Spleen (tissue), 11 donors: ENCODE data around the gene GINS2. TPM values are rescaled to one million over a fixed set of nuclear protein-coding genes. Genes with fewer than 3 reads are reported as not detected.

Experiments
- DNase-seq: peaks from one replicate; pipeline ENCODE4 v3.0.0-alpha.2; 2020
- H3K27ac ChIP-seq, 8 donors: fragments of 200-600 bp; sonication (generic) in 7 of 8; 1 replicate in 4 of 8; 2 replicates in 4 of 8; pipeline versions ENCODE4 v1.5.0 to v1.8.0; 2016 to 2021; ENCODE audit warnings: inconsistent platforms in 4 of 8, mild to moderate bottlenecking in 4 of 8, moderate library complexity in 1 of 8
- H3K27me3 ChIP-seq, 7 donors: fragments of 200-600 bp; sonication (generic) in 6 of 7; replicated peaks in 1 of 7; 1 replicate in 4 of 7; 2 replicates in 3 of 7; pipeline versions ENCODE4 v1.5.0 to v1.8.0; 2016 to 2021; ENCODE audit warnings: inconsistent platforms in 3 of 7, mild to moderate bottlenecking in 1 of 7
- H3K36me3 ChIP-seq, 6 donors: fragments of 200-600 bp; sonication (generic) in 5 of 6; 1 replicate in 4 of 6; 2 replicates in 2 of 6; pipeline versions ENCODE4 v1.5.0 to v1.8.0; 2016 to 2021; ENCODE audit warnings: inconsistent platforms in 2 of 6
- H3K4me1 ChIP-seq, 6 donors: fragments of 200-600 bp; sonication (generic) in 5 of 6; 1 replicate in 3 of 6; 2 replicates in 3 of 6; pipeline versions ENCODE4 v1.5.0 to v1.8.0; 2016 to 2021; ENCODE audit warnings: inconsistent platforms in 3 of 6
- H3K4me3 ChIP-seq, 8 donors: fragments of 200-600 bp; sonication (generic) in 7 of 8; 1 replicate in 4 of 8; 2 replicates in 4 of 8; pipeline versions ENCODE4 v1.5.0 to v1.8.0; 2016 to 2021; ENCODE audit warnings: inconsistent platforms in 4 of 8, mild to moderate bottlenecking in 4 of 8, moderate library complexity in 2 of 8
- H3K9me3 ChIP-seq, 8 donors: fragments of 200-600 bp; sonication (generic) in 7 of 8; 1 replicate in 4 of 8; 2 replicates in 4 of 8; pipeline versions ENCODE4 v1.5.0 to v1.8.0; 2016 to 2021; ENCODE audit warnings: inconsistent platforms in 4 of 8
- CTCF ChIP-seq, 11 experiments: fragments of 200-600 bp in 7 of 11; fragments of 450-650 bp in 4 of 11; sonication (generic) in 4 of 11; IDR thresholded peaks in 8 of 11; conservative IDR thresholded peaks in 3 of 11; 1 replicate in 7 of 11; 2 replicates in 4 of 11; pipeline versions ENCODE4 v1.4.0 to v1.8.0; 2016 to 2021; ENCODE audit warnings: antibody characterized with exemption in 11 of 11, inconsistent platforms in 4 of 11, mild to moderate bottlenecking in 1 of 11
- POLR2A ChIP-seq, 3 donors: fragments of 450-650 bp; IDR thresholded peaks; one replicate each; pipeline ENCODE4 v1.5.1; 2017; ENCODE audit warnings: antibody characterized with exemption in 3 of 3, mild to moderate bottlenecking in 1 of 3
- POLR2AphosphoS5 ChIP-seq, 3 donors: sonication (generic); formaldehyde crosslinking; IDR thresholded peaks; one replicate each; pipeline ENCODE4 v1.5.1; 2017; ENCODE audit warnings: antibody characterized with exemption in 3 of 3
- WGBS, 5 donors: extraction: QIAGEN DNeasy Blood & Tissue Kit in 3 of 5; methylation state at CpG; one replicate each; pipeline versions ENCODE4 v1.1.5 to v1.1.7; 2013 to 2018; 5-methylcytosine and 5-hydroxymethylcytosine counted together
- intact Hi-C: fragments of 100-400 bp; cut with DNase I; formaldehyde crosslinking; loops from one replicate; pipeline ENCODE4 v1.15.0; 2023; ENCODE audit warnings: low total_unique reads
- polyA plus RNA-seq, 3 donors: library from polyadenylated mRNA; stranded (reverse); fragments of 200-250 nt; gene quantifications; one replicate each; pipeline ENCODE4 v1.2.1, GENCODE V29; 2013
- total RNA-seq, 7 donors: library from RNA; depleted of rRNA in 3 of 7; stranded (reverse); fragments of >200 nt in 3 of 7; fragmentation: NEBNext Ultra II Directional in 4 of 7; extraction: Animal tissue kit (Norgen Biotek cat#: 25700) in 4 of 7; gene quantifications; one replicate each; pipeline versions ENCODE4 v1.1.0 to v1.2.1, GENCODE V29; 2016 to 2021
- donor health status: healthy with polysubstance abuse.
- donor health status: DM: no; HTN: no; CAD: no; lungs with moderate emphysema.
- donor health status: DM: no; HTN: no; CAD: no.
- donor health status: Bipolar disorder and iron deficiency.
- donor health status: healthy.
- donor health status: DM: no; HTN: no; CAD: no.
- donor health status: DM: yes; HTN: yes; CAD: no.

Gene GINS2
- total and polyA plus RNA-seq, 10 donors = 1.0 to 7.0 (median 2.3) TPM

DNA sequence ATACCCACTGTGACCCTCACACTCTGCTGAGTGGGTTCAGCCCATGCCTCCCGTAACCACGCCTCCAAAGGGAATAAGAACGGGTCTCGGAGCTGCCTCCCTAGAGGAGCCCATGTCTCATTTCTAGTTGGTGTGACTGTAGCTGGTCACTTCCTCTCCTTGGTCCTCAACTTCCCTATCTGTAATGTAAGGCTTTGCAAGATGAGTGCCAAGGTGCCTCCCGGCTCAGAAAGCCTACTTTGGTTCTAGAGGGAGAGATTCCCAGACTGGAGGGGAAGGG lies 41.4 kb upstream of the GINS2 start:
- Histone ChIP-seq H3K4me3 (peak overlapping the region in 1 of 8 donors; percentile 2), H3K27me3 (no peaks in the 10 kb centered on the region), H3K4me1 (peaks cover 0 to 57% (median 17%) of the 10 kb centered on the region in 6 donors), H3K36me3 (peaks cover 0 to 20% (median 0%) of the 10 kb centered on the region in 6 donors), H3K9me3 (no peaks in the 10 kb centered on the region), H3K27ac (peak overlapping the region in 3 of 8 donors; percentile 13 to 69 (median 31))
- WGBS, 5 donors = 54 to 85% (median 67%) methylated on average over 5 of the region's 5 CpGs
- TF ChIP-seq CTCF (IDR thresholded peaks at IDR 0.05 in 8 of 11, conservative IDR thresholded peaks at IDR 0.05 in 3 of 11) = no peak
- no peak for DNase-seq
- intact Hi-C loops = no loop called here

DNA sequence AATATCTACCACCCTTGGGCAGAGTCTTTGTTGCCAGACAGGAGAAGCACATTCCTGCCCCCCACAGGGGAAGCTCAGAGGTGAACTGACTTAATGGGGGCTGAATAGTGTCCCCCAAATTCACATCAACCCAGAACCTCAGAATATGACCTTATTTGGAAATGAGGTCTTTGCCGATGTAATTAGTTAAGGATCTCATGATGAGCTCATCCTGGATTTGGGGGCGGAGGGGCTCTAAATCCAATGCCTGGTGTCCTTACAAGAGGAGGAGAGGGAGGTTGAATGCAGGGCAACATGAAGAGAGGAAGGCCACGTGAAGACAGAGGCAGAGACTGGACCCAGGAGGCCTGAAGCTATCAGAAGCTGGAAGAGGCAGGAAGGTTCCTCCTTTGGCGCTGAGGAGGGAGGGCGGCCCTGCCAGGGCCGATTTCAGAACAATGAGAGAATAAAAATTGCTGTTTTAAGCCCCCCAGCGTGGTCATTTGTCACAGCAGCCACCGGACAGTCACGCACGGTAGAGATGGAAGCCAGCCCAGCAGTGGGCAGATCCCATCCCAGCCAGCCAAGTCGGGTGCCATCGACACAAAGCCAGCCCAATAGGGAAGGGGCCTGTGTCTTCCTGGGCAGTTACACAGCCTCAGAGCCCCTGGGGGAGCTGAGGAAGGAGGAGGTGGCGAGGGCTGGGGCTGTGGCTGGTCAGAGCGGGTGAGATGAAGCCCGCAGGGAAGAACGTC lies 40.9 kb upstream of the GINS2 start:
- Histone ChIP-seq H3K4me3 (peak overlapping the region in 1 of 8 donors; percentile 2), H3K9me3 (no peaks in the 10 kb centered on the region), H3K27ac (peak overlapping the region in 3 of 8 donors; percentile 13 to 69 (median 31)), H3K27me3 (no peaks in the 10 kb centered on the region), H3K36me3 (peaks cover 0 to 22% (median 0%) of the 10 kb centered on the region in 6 donors), H3K4me1 (peaks cover 0 to 52% (median 12%) of the 10 kb centered on the region in 6 donors)
- intact Hi-C loops = no loop called here
- WGBS, 5 donors = 52 to 79% (median 66%) methylated on average over 16 of the region's 16 CpGs
- DNase-seq = no peak
- TF ChIP-seq POLR2AphosphoS5 (IDR thresholded peaks at IDR 0.05) = no peak
- TF ChIP-seq POLR2A (IDR thresholded peaks at IDR 0.05) = no peak
- TF ChIP-seq CTCF (IDR thresholded peaks at IDR 0.05 in 8 of 11, conservative IDR thresholded peaks at IDR 0.05 in 3 of 11) = no peak

DNA sequence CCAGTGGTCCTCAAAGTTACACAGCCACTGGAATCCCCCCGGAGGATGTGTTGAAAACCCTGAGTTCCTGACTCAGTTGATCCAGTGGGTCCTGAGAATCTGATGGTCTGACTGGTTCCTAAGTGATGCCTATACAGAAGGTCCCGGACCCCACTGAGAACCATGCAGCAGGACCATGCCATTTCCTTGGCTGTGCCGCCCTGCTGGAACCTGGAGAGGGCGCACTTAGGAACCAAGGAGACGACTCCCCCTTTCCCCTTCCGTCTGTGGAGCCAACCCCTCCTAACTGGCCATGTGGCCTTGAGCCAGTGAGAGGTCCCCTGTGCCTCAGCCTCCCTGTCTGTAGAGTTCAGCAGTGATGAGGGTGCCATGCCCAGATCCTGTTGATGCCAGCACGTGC lies 40.1 kb upstream of the GINS2 start:
- no peaks in the 10 kb centered on the region for H3K27me3 ChIP-seq
- H3K9me3 ChIP-seq = no peaks in the 10 kb centered on the region
- peaks cover 0 to 25% (median 0%) of the 10 kb centered on the region in 6 donors for H3K36me3 ChIP-seq
- 71 to 85% (median 74%) methylated on average over 5 to 7 of the region's 7 CpGs for WGBS, 5 donors
- intact Hi-C loops = no loop called here
- peaks cover 0 to 45% (median 6%) of the 10 kb centered on the region in 6 donors for H3K4me1 ChIP-seq
- no peak overlapping the region for H3K27ac ChIP-seq
- TF ChIP-seq POLR2AphosphoS5 (IDR thresholded peaks at IDR 0.05) = no peak
- no peak for TF ChIP-seq POLR2A (IDR thresholded peaks at IDR 0.05)
- TF ChIP-seq CTCF (IDR thresholded peaks at IDR 0.05 in 8 of 11, conservative IDR thresholded peaks at IDR 0.05 in 3 of 11) = no peak
- DNase-seq = no peak
- H3K4me3 ChIP-seq = no peak overlapping the region

- 72 to 97% (median 93%) methylated on average over 10 to 12 of the region's 12 CpGs for WGBS, 5 donors
- DNase-seq = no peak
- peaks cover 0 to 13% (median 0%) of the 10 kb centered on the region in 6 donors for H3K4me1 ChIP-seq
- no peak overlapping the region for H3K4me3 ChIP-seq
- peaks cover 0 to 26% (median 0%) of the 10 kb centered on the region in 6 donors for H3K36me3 ChIP-seq
- intact Hi-C loops = no loop called here
- no peaks in the 10 kb centered on the region for H3K27me3 ChIP-seq
- no peak overlapping the region for H3K27ac ChIP-seq
- no peaks in the 10 kb centered on the region for H3K9me3 ChIP-seq
- TF ChIP-seq POLR2A (IDR thresholded peaks at IDR 0.05) (no peak), POLR2AphosphoS5 (IDR thresholded peaks at IDR 0.05) (no peak), CTCF (IDR thresholded peaks at IDR 0.05 in 8 of 11, conservative IDR thresholded peaks at IDR 0.05 in 3 of 11) (no peak)
These were observed 36.2 kb upstream of the GINS2 start for GRCh38 chr16:85724936-85725335.
